Testis (tissue), 3 donors: Measurements from ENCODE around the gene TAF1B. TPM values are rescaled to one million over a fixed set of nuclear protein-coding genes. Genes with fewer than 3 reads are reported as not detected.

Experiments used
- DNase-seq: peaks from one replicate; pipeline ENCODE4 v3.0.0-alpha.2; 2019
- H3K27ac ChIP-seq, 2 donors: fragments of 200-600 bp; sonication (generic); one replicate each; pipeline ENCODE4 v1.5.1; 2019
- H3K27me3 ChIP-seq: fragments of 200-600 bp; sonication (generic); one replicate; pipeline ENCODE4 v1.5.1; 2019
- H3K36me3 ChIP-seq: fragments of 200-600 bp; sonication (generic); one replicate; pipeline ENCODE4 v1.5.1; 2017; ENCODE audit warnings: low read depth; ENCODE audit errors: missing control alignments
- H3K4me1 ChIP-seq: fragments of 200-600 bp; sonication (generic); one replicate; pipeline ENCODE4 v1.5.1; 2019
- H3K4me3 ChIP-seq, 2 donors: fragments of 200-600 bp; sonication (generic); one replicate each; pipeline ENCODE4 v1.5.1; 2017 to 2019
- H3K9me3 ChIP-seq: fragments of 200-600 bp; sonication (generic); one replicate; pipeline ENCODE4 v1.5.1; 2017
- POLR2A ChIP-seq: fragments of 450-650 bp; IDR thresholded peaks from one replicate; pipeline ENCODE4 v1.6.1; 2017; ENCODE audit warnings: antibody characterized with exemption, mild to moderate bottlenecking, moderate library complexity
- WGBS, 2 donors: methylation state at CpG; one replicate each; pipeline ENCODE4 v1.1.5; 2018; 5-methylcytosine and 5-hydroxymethylcytosine counted together
- intact Hi-C: fragments of 100-400 bp; cut with DNase I; formaldehyde crosslinking; loops from one replicate; pipeline ENCODE4 v1.15.1; 2023; ENCODE audit warnings: low total_unique reads
- polyA plus RNA-seq: library from polyadenylated mRNA; stranded (reverse); fragments of 350-450 nt; fragmentation: Illumina TruSeq; extraction: RNeasy Lipid Tissue Mini Kit (QIAGEN cat#74804); gene quantifications from one replicate; pipeline ENCODE4 v1.2.3, GENCODE V29; 2014; ENCODE audit warnings: low read depth, low replicate concordance; ENCODE audit not compliant: insufficient read depth
- total RNA-seq, 2 donors: library from RNA; depleted of rRNA; stranded (reverse); fragments of >200 nt; gene quantifications; one replicate each; pipeline ENCODE4 v1.2.3, GENCODE V29; 2016
- TF ChIP-seq, protein P1 (sequence below), 3 experiments: fragments of 450-650 bp in 2 of 3; fragments of 200-600 bp in 1 of 3; sonication (generic) in 1 of 3; IDR thresholded peaks; one replicate each; pipeline ENCODE4 v1.5.1; 2016 to 2019; ENCODE audit warnings: antibody characterized with exemption in 3 of 3, mild to moderate bottlenecking in 2 of 3, moderate library complexity in 1 of 3

Gene TAF1B
- total and polyA plus RNA-seq, 3 donors from 2014 or later, result 13.3 to 22.0 (median 22.0) TPM

DNA sequence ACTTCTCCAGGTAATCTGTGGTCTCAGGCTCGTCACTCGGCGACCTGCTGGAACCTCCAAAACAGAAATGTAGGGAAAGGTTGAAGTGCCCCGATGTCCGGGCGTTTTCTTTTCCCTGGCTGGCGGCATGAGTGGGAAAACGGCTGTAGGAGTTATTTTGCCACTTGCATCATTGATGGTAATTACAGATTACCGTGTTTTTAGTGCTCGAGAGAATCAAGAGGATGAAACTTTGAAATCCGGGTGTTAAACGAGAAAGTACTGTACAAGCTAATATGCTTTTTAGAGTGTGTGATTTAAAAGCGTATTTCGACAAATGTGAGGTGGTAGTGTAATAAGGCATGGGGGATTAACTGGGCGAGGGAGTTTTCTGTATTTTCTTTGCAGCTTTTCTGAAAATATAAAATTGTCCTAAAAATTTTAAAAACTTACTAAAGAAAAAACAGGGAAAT lies 109.0 kb downstream of the TAF1B start:
- TF ChIP-seq POLR2A, result no peak
- TF ChIP-seq, protein P1, sequence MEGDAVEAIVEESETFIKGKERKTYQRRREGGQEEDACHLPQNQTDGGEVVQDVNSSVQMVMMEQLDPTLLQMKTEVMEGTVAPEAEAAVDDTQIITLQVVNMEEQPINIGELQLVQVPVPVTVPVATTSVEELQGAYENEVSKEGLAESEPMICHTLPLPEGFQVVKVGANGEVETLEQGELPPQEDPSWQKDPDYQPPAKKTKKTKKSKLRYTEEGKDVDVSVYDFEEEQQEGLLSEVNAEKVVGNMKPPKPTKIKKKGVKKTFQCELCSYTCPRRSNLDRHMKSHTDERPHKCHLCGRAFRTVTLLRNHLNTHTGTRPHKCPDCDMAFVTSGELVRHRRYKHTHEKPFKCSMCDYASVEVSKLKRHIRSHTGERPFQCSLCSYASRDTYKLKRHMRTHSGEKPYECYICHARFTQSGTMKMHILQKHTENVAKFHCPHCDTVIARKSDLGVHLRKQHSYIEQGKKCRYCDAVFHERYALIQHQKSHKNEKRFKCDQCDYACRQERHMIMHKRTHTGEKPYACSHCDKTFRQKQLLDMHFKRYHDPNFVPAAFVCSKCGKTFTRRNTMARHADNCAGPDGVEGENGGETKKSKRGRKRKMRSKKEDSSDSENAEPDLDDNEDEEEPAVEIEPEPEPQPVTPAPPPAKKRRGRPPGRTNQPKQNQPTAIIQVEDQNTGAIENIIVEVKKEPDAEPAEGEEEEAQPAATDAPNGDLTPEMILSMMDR (IDR thresholded peaks at IDR 0.05), result no peak
- DNase-seq, result no peak
- Histone ChIP-seq H3K4me1 (no peaks in the 10 kb centered on the region), H3K4me3 (peak overlapping the region; percentile 63 to 78), H3K27me3 (no peaks in the 10 kb centered on the region), H3K9me3 (no peaks in the 10 kb centered on the region), H3K36me3 (no peaks in the 10 kb centered on the region), H3K27ac (peak overlapping the region in 1 of 2 donors; percentile 6)
- WGBS, 2 donors, result 16 to 18% methylated on average over 14 to 15 of the region's 15 CpGs
- intact Hi-C loops, result no loop called here

DNA sequence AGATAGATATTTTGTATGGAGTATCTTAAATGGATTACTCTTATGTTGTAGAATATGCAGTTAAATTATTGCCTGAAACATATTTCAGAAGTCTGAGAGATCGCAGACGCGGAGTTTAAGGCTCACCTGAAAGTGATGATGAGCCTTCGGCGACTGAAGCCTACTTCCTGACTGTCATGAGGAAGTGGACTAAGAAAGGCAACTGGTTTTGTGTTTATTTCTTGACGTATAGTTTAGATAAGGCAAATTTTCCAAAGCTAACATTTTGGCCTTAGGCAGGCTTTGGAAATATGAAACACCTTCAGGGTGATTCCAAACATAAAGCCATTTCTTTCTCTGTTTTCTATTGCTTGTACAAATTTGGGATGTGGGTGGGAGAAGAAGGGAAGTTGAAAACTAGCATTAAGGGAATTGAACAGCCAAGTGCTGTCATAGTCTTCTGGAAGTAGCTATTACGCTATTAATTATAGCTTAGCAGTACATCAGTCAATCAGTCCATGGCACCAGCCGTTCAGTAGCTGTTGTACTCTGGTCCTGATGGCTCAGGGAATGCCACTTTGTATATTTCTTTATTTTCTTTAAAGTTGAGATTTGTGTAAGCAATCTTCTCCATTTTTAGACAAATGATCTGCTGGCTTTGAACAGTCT lies 109.7 kb downstream of the TAF1B start:
- H3K4me1 ChIP-seq, result no peaks in the 10 kb centered on the region
- intact Hi-C loops, result no loop called here
- DNase-seq, result no peak

DNA sequence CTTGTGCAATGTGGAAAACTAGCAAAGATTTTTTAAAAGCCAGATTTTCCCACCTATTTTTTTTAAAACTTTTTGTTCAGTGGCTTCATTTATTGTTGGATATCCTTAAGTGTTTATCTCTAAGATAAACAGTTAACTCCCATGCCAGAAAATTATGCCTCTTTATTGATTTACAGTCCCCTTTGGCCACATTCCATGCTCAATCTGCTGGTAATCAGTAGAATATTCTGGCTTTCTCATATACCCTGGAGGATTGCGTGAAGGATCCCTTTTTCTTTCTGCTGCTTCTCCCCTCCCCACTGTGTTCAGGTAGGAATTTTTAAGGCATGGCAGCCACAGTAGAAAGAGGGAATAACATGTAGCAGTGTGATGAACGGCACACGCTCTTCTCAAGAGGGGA lies 110.9 kb downstream of the TAF1B start:
- Histone ChIP-seq H3K36me3 (no peaks in the 10 kb centered on the region), H3K4me3 (no peak overlapping the region), H3K27ac (no peak overlapping the region), H3K4me1 (no peaks in the 10 kb centered on the region), H3K9me3 (no peaks in the 10 kb centered on the region), H3K27me3 (no peaks in the 10 kb centered on the region)
- no peak for DNase-seq
- intact Hi-C loops, result no loop called here
- WGBS, 2 donors, result 69 to 86% methylated on average over 3 of the region's 3 CpGs
- no peak for TF ChIP-seq POLR2A
- TF ChIP-seq, protein P1 (IDR thresholded peaks at IDR 0.05), result no peak

More for the DNA sequence above, 109.7 kb downstream of the TAF1B start:
- Histone ChIP-seq H3K4me3 (no peak overlapping the region), H3K27me3 (no peaks in the 10 kb centered on the region), H3K9me3 (no peaks in the 10 kb centered on the region), H3K36me3 (no peaks in the 10 kb centered on the region), H3K27ac (no peak overlapping the region)
- 49 to 64% methylated on average over 8 of the region's 8 CpGs for WGBS, 2 donors
- no peak for TF ChIP-seq POLR2A
- TF ChIP-seq, protein P1 (IDR thresholded peaks at IDR 0.05), result no peak

DNA sequence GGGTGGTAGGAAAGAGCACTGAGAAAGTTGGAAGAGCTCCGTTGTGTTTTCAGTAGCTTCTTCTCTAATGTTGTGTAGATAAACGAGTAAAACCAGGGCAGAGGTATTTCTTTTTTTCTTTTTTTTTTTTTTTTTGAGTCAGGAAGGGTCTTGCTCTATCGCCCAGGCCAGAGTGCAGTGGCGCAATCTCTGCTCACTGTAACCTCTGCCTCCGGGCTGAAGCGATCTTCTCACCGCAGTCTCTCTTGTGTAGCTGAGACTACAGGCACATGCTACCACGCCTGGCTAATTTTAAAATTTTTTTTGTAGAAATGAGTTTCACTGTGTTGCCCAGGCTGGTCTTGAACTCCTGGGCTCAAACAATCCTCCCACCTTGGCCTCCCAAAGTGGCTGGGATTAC lies 114.8 kb downstream of the TAF1B start:
- Histone ChIP-seq H3K4me1 (no peaks in the 10 kb centered on the region), H3K36me3 (no peaks in the 10 kb centered on the region), H3K4me3 (no peak overlapping the region), H3K27ac (no peak overlapping the region), H3K9me3 (no peaks in the 10 kb centered on the region), H3K27me3 (no peaks in the 10 kb centered on the region)
- intact Hi-C loops, result no loop called here
- DNase-seq, result no peak
- WGBS, 2 donors, result 93 to 94% methylated on average over 8 of the region's 8 CpGs
- no peak for TF ChIP-seq POLR2A
- TF ChIP-seq, protein P1 (IDR thresholded peaks at IDR 0.05), result no peak

DNA sequence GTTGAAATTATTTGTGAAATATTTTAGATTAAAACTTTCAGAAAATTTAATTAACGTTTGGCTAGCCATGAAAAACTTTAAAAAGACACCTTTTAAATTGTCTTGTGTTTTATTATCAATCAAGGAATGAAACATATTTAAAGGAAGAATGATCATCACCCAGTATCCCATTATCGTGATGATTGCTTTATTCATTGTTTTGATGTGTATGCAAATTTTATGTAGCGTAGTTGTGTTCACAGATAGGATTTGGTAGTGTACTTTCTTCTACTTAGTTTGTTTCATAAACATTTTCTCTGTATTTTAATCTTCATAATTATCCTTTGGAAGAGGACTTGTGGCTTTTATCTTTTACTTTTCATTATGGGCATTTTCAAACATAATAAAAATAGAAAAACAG lies 116.0 kb downstream of the TAF1B start:
- Histone ChIP-seq H3K27me3 (no peaks in the 10 kb centered on the region), H3K4me3 (no peak overlapping the region), H3K36me3 (no peaks in the 10 kb centered on the region), H3K27ac (no peak overlapping the region), H3K9me3 (no peaks in the 10 kb centered on the region), H3K4me1 (no peaks in the 10 kb centered on the region)
- no peak for TF ChIP-seq POLR2A
- TF ChIP-seq, protein P1 (IDR thresholded peaks at IDR 0.05), result no peak
- no peak for DNase-seq
- intact Hi-C loops, result no loop called here
- 94 to 97% methylated on average over 3 of the region's 3 CpGs for WGBS, 2 donors
